ENCODE results near the gene LRMDA.
A peak's percentile ranks its signal among the peaks of the same experiment; 100 is the strongest.

LRMDA gene

GRCh38 chr10:76036111-76036940, 604.9 kb downstream of the LRMDA start:
- no peak overlapping the region for H3K4me3 ChIP-seq (ENCODE audit: low read length)
- peak; percentile 70 for DNase-seq (ENCODE audit: low read depth)
- peak; percentile 96 for TF ChIP-seq CTCF (conservative IDR thresholded peaks at IDR 0.05; ENCODE audit: low read length)

- no peak overlapping the region for H3K4me3 ChIP-seq (ENCODE audit: low read length)
- no peak for DNase-seq (ENCODE audit: low read depth)
- TF ChIP-seq CTCF (conservative IDR thresholded peaks at IDR 0.05; ENCODE audit: low read length), result no peak
These were observed 605.5 kb downstream of the LRMDA start for GRCh38 chr10:76036962-76037361.

GRCh38 chr10:76037531-76038155, 606.2 kb downstream of the LRMDA start:
- peak; percentile 89 for DNase-seq (ENCODE audit: low read depth)
- no peak overlapping the region for H3K4me3 ChIP-seq (ENCODE audit: low read length)
- TF ChIP-seq CTCF (conservative IDR thresholded peaks at IDR 0.05; ENCODE audit: low read length), result no peak

GRCh38 chr10:76038696-76039095, 607.3 kb downstream of the LRMDA start:
- no peak overlapping the region for H3K4me3 ChIP-seq (ENCODE audit: low read length)
- TF ChIP-seq CTCF (conservative IDR thresholded peaks at IDR 0.05; ENCODE audit: low read length), result no peak
- DNase-seq (ENCODE audit: low read depth), result no peak

- no peak overlapping the region for H3K4me3 ChIP-seq (ENCODE audit: low read length)
- no peak for TF ChIP-seq CTCF (conservative IDR thresholded peaks at IDR 0.05; ENCODE audit: low read length)
- no peak for DNase-seq (ENCODE audit: low read depth)
These were observed 608.8 kb downstream of the LRMDA start for GRCh38 chr10:76040107-76040829.

GRCh38 chr10:76040830-76041220, 609.4 kb downstream of the LRMDA start:
- no peak for DNase-seq (ENCODE audit: low read depth)
- H3K4me3 ChIP-seq (ENCODE audit: low read length), result no peak overlapping the region
- TF ChIP-seq CTCF (conservative IDR thresholded peaks at IDR 0.05; ENCODE audit: low read length), result no peak

Data from AG10803 (cell line).